K562 (cell line): ENCODE measurements around the gene KMT2C. TPM values are rescaled to one million over a fixed set of nuclear protein-coding genes. Genes with fewer than 3 reads are reported as not detected.
A peak's percentile ranks its signal among the peaks of the same experiment; 100 is the strongest.

Experiments
- ATF3 ChIP-seq, 2 experiments: fragments of 450-650 bp in 1 of 2; sonication (generic) in 1 of 2; formaldehyde crosslinking in 1 of 2; IDR thresholded peaks in 1 of 2; conservative IDR thresholded peaks in 1 of 2; 2 replicates each; pipeline versions ENCODE4 v1.6.1 to v1.8.1; 2016 to 2023; ENCODE audit warnings: mild to moderate bottlenecking in 2 of 2, moderate library complexity in 2 of 2, inconsistent platforms in 1 of 2, missing genetic modification reagents in 1 of 2
- ATF6 ChIP-seq: sonication (generic); formaldehyde crosslinking; IDR thresholded peaks from 2 replicates; pipeline ENCODE4 v1.4.0; 2020; ENCODE audit warnings: mild to moderate bottlenecking, missing genetic modification reagents
- CREB3L1 ChIP-seq: fragments of 450-650 bp; IDR thresholded peaks from 2 replicates; pipeline ENCODE4 v1.6.1; 2014; ENCODE audit warnings: low read depth, mild to moderate bottlenecking, moderate library complexity, borderline replicate concordance
- DLX4 ChIP-seq: fragments of 250-450 bp; sonication (Bioruptor Pico); IDR thresholded peaks from 2 replicates; pipeline ENCODE4 v1.6.1; 2021; ENCODE audit warnings: mild to moderate bottlenecking
- EP400 ChIP-seq: fragments of 450-650 bp; IDR thresholded peaks from 2 replicates; pipeline ENCODE4 v1.6.1; 2017; ENCODE audit warnings: antibody characterized with exemption, mild to moderate bottlenecking, moderate library complexity
- ESRRA ChIP-seq: fragments of 450-650 bp; IDR thresholded peaks from 2 replicates; pipeline ENCODE4 v1.6.1; 2014; ENCODE audit warnings: low read depth, mild to moderate bottlenecking, moderate library complexity, borderline replicate concordance
- FIP1L1 ChIP-seq: fragments of 200-400 bp; formaldehyde crosslinking; IDR thresholded peaks from 2 replicates; pipeline ENCODE4 v1.6.1; 2018; ENCODE audit warnings: mild to moderate bottlenecking, low read depth, low read length; ENCODE audit not compliant: poor library complexity, severe bottlenecking
- HIVEP1 ChIP-seq: fragments of 250-450 bp; sonication (Bioruptor Pico); IDR thresholded peaks from 2 replicates; pipeline ENCODE4 v1.4.0; 2020; ENCODE audit warnings: mild to moderate bottlenecking
- L3MBTL2 ChIP-seq: fragments of 450-650 bp; IDR thresholded peaks from 2 replicates; pipeline ENCODE4 v1.6.1; 2016; ENCODE audit warnings: mild to moderate bottlenecking, moderate library complexity
- MEF2A ChIP-seq: IDR thresholded peaks from 2 replicates; pipeline ENCODE4 v1.6.1; 2011; ENCODE audit warnings: low read depth, mild to moderate bottlenecking, low read length, moderate library complexity; ENCODE audit not compliant: control insufficient read depth
- SAFB ChIP-seq: fragments of 200-400 bp; formaldehyde crosslinking; IDR thresholded peaks from 2 replicates; pipeline ENCODE4 v1.6.1; 2017; ENCODE audit warnings: low read depth, low read length, borderline replicate concordance
- SMAD3 ChIP-seq: fragments of 450-650 bp; formaldehyde crosslinking; conservative IDR thresholded peaks from 2 replicates; pipeline ENCODE4 v1.4.0; 2020; ENCODE audit warnings: mild to moderate bottlenecking
- SMAD4 ChIP-seq: fragments of 250-450 bp; sonication (Bioruptor Pico); conservative IDR thresholded peaks from 2 replicates; pipeline ENCODE4 v1.8.0; 2021; ENCODE audit warnings: inconsistent platforms, mild to moderate bottlenecking, moderate library complexity
- SPI1 ChIP-seq: IDR thresholded peaks from 2 replicates; pipeline ENCODE4 v1.6.1; 2011; ENCODE audit warnings: low read depth, low read length, control low read depth, borderline replicate concordance
- SRSF9 ChIP-seq: fragments of 200-400 bp; formaldehyde crosslinking; IDR thresholded peaks from 2 replicates; pipeline ENCODE4 v1.6.1; 2017; ENCODE audit warnings: low read depth, low read length, borderline replicate concordance
- TAF15 ChIP-seq: fragments of 200-400 bp; formaldehyde crosslinking; IDR thresholded peaks from 2 replicates; pipeline ENCODE4 v1.6.1; 2017; ENCODE audit warnings: mild to moderate bottlenecking, low read depth, low read length, moderate library complexity
- ZNF263 ChIP-seq: sonication (generic); formaldehyde crosslinking; IDR thresholded peaks from 2 replicates; pipeline ENCODE4 v1.8.0; 2022; ENCODE audit warnings: mild to moderate bottlenecking, missing genetic modification reagents, borderline replicate concordance
- ZNF384 ChIP-seq: IDR thresholded peaks from 2 replicates; pipeline ENCODE4 v1.6.1; 2012; ENCODE audit warnings: low read depth, low read length, improper control_type of control experiment
- ZNF41 ChIP-seq: fragments of 250-450 bp; sonication (Bioruptor Pico); conservative IDR thresholded peaks from 2 replicates; pipeline ENCODE4 v1.4.0; 2020; ENCODE audit warnings: mild to moderate bottlenecking
- ZNF696 ChIP-seq: fragments of 250-450 bp; sonication (Bioruptor Pico); conservative IDR thresholded peaks from 2 replicates; pipeline ENCODE4 v1.4.0; 2020; ENCODE audit warnings: mild to moderate bottlenecking, moderate library complexity
- ZNF76 ChIP-seq: fragments of 250-450 bp; sonication (Bioruptor Pico); IDR thresholded peaks from 2 replicates; pipeline ENCODE4 v1.4.0; 2020; ENCODE audit warnings: mild to moderate bottlenecking, moderate library complexity, borderline replicate concordance
- ZNF77 ChIP-seq: fragments of 250-450 bp; sonication (Bioruptor Pico); IDR thresholded peaks from 2 replicates; pipeline ENCODE4 v1.5.0; 2020
- polyA plus RNA-seq, 8 experiments: library from polyadenylated mRNA; depleted of rRNA in 4 of 8; stranded (reverse) in 5 of 8; unstranded in 3 of 8; fragments of >200 nt; fragmentation: Nextera tagmentation in 2 of 8; fragmentation: Illumina TruSeq in 1 of 8; extraction: Ambion mirVana in 2 of 8; extraction: Trizol in 1 of 8; gene quantifications; 2 replicates each; pipeline versions ENCODE4 v1.2.1 to v1.2.3, GENCODE V29; 2011 to 2014; ENCODE audit warnings: inconsistent platforms in 1 of 8, missing spikeins in 1 of 8
- total RNA-seq, 7 experiments: library from RNA; depleted of rRNA in 6 of 7; stranded (reverse); fragments of >200 nt in 6 of 7; fragmentation: Illumina TruSeq in 2 of 7; extraction: Trizol in 2 of 7; gene quantifications; 2 replicates each; pipeline versions ENCODE4 v1.2.1 to v1.2.3, GENCODE V29; 2011 to 2021; ENCODE audit warnings: low replicate concordance in 1 of 7

The KMT2C gene
- total and polyA plus RNA-seq, 9 of the 15 experiments (the other 6 are each of a cell fraction or from before 2014, with no cell fraction given), result 4.9 to 67.8 (median 27.1) TPM

- peak; percentile 75; the same call in 1 of the 2 replicates for TF ChIP-seq ESRRA
- TF ChIP-seq SPI1, result 0 out of 2 replicates have a peak, but pooled peaks have one; percentile 15
- no peak for TF ChIP-seq ZNF41
- peak; percentile 96; the same call in 1 of the 2 replicates for TF ChIP-seq L3MBTL2
- TF ChIP-seq ATF3 (IDR thresholded peaks at IDR 0.05), result no peak
- peak; percentile 78; the same call in 1 of the 2 replicates for TF ChIP-seq ATF3 (CRISPR knock-in tag; conservative IDR thresholded peaks at IDR 0.05)
- TF ChIP-seq ATF6 (CRISPR knock-in tag), result peak; percentile 51; the same call in 1 of the 2 replicates
- TF ChIP-seq DLX4 (CRISPR knock-in tag), result no peak
- TF ChIP-seq SMAD3, result 0 out of 2 replicates have a peak, but pooled peaks have one; percentile 48
- TF ChIP-seq TAF15, result no peak
- no peak for TF ChIP-seq ZNF77 (CRISPR knock-in tag)
- TF ChIP-seq HIVEP1 (CRISPR knock-in tag), result 0 out of 2 replicates have a peak, but pooled peaks have one; percentile 75
- peak; percentile 48; the same call in 1 of the 2 replicates for TF ChIP-seq EP400
- no peak for TF ChIP-seq ZNF76 (CRISPR knock-in tag)
- peak; percentile 72; the same call in 1 of the 2 replicates for TF ChIP-seq CREB3L1
- peak; percentile 90 for TF ChIP-seq SAFB
- TF ChIP-seq FIP1L1, result peak; percentile 99
- peak; percentile 57; the same call in 1 of the 2 replicates for TF ChIP-seq ZNF384
- TF ChIP-seq SMAD4, result peak; percentile 95
- TF ChIP-seq SRSF9, result no peak
- TF ChIP-seq MEF2A, result peak; percentile 59; the same call in 1 of the 2 replicates
- TF ChIP-seq ZNF263, result no peak; the same call in 1 of the 2 replicates
- TF ChIP-seq ZNF696, result no peak
Measured at GRCh38 chr7:152436111-152436930, 518 bp upstream of the KMT2C start (continued).
